DOHH2 (cell line): ENCODE measurements around the gene SLC26A3.

Experiments used
- H3F3A ChIP-seq: fragments of 200-600 bp; sonication (generic), shearing (Covaris generic); 2 replicates; pipeline ENCODE4 v1.6.0; 2016; ENCODE audit warnings: antibody characterized with exemption, mild to moderate bottlenecking; ENCODE audit not compliant: control insufficient read depth, insufficient read depth
- H3K27ac ChIP-seq: fragments of 200-600 bp; sonication (generic); 2 replicates; pipeline ENCODE4 v1.5.1; 2014; ENCODE audit warnings: low read depth, mild to moderate bottlenecking, low read length, moderate library complexity
- H3K27me3 ChIP-seq: fragments of 200-600 bp; sonication (generic); 2 replicates; pipeline ENCODE4 v1.6.1; 2014; ENCODE audit warnings: mild to moderate bottlenecking, low read length, mixed read lengths; ENCODE audit not compliant: control insufficient read depth
- H3K36me3 ChIP-seq: fragments of 200-600 bp; sonication (generic); 2 replicates; pipeline ENCODE4 v1.6.1; 2014; ENCODE audit warnings: mild to moderate bottlenecking, low read length, moderate library complexity, mixed read lengths; ENCODE audit not compliant: control insufficient read depth
- H3K4me1 ChIP-seq: fragments of 200-600 bp; sonication (generic); 2 replicates; pipeline ENCODE4 v1.6.1; 2014; ENCODE audit warnings: mild to moderate bottlenecking, low read length, mixed read lengths; ENCODE audit not compliant: control insufficient read depth
- H3K4me2 ChIP-seq: fragments of 200-600 bp; sonication (generic); 2 replicates; pipeline ENCODE4 v1.6.0; 2014; ENCODE audit warnings: mild to moderate bottlenecking, low read length, moderate library complexity
- H3K4me3 ChIP-seq: fragments of 200-600 bp; sonication (generic); 2 replicates; pipeline ENCODE4 v1.5.1; 2014; ENCODE audit warnings: mild to moderate bottlenecking, low read length, mixed read lengths
- H3K79me2 ChIP-seq: fragments of 200-600 bp; sonication (generic); 2 replicates; pipeline ENCODE4 v1.6.1; 2014; ENCODE audit warnings: mild to moderate bottlenecking, low read length, mixed read lengths; ENCODE audit not compliant: control insufficient read depth
- H3K9me2 ChIP-seq: fragments of 200-600 bp; sonication (generic); replicated peaks from 2 replicates; pipeline ENCODE4 v1.6.1; 2014; ENCODE audit warnings: mild to moderate bottlenecking, low read length, mixed read lengths; ENCODE audit not compliant: control insufficient read depth
- H3K9me3 ChIP-seq: fragments of 200-600 bp; sonication (generic); 2 replicates; pipeline ENCODE4 v1.6.1; 2014; ENCODE audit warnings: antibody characterized with exemption, low read length, mixed read lengths; ENCODE audit not compliant: control insufficient read depth, insufficient read depth
- H4K20me1 ChIP-seq: fragments of 200-600 bp; sonication (generic); 2 replicates; pipeline ENCODE4 v1.6.0; 2014; ENCODE audit warnings: low read depth, mild to moderate bottlenecking, antibody characterized with exemption, low read length, moderate library complexity; ENCODE audit not compliant: control insufficient read depth, insufficient read depth
- CTCF ChIP-seq: fragments of 200-600 bp; sonication (generic); IDR thresholded peaks from one replicate; pipeline ENCODE4 v1.5.1; 2014; ENCODE audit warnings: antibody characterized with exemption, mild to moderate bottlenecking, low read depth, low read length; ENCODE audit not compliant: poor library complexity, severe bottlenecking
- EZH2phosphoT487 ChIP-seq: fragments of 200-600 bp; sonication (generic); IDR thresholded peaks from 2 replicates; pipeline ENCODE4 v1.6.1; 2017; ENCODE audit warnings: borderline replicate concordance, mild to moderate bottlenecking, antibody characterized with exemption, low read length, moderate library complexity, mixed read lengths

Gene SLC26A3

GRCh38 chr7:107777702-107778101, 25.3 kb downstream of the SLC26A3 start:
- Histone ChIP-seq H3K79me2 (no peaks in the 10 kb centered on the region), H3K4me1 (no peaks in the 10 kb centered on the region), H3K27me3 (peaks cover 18% of the 10 kb centered on the region), H4K20me1 (no peaks in the 10 kb centered on the region), H3K4me2 (no peak overlapping the region), H3K9me3 (no peaks in the 10 kb centered on the region), H3K9me2 (no peaks in the 10 kb centered on the region), H3K36me3 (no peaks in the 10 kb centered on the region), H3K27ac (no peak overlapping the region), H3K4me3 (no peak overlapping the region), H3F3A (no peaks in the 10 kb centered on the region)
- TF ChIP-seq EZH2phosphoT487 (no peak), CTCF (no peak)

- H3K36me3 ChIP-seq = no peaks in the 10 kb centered on the region
- no peaks in the 10 kb centered on the region for H3K9me3 ChIP-seq
- no peak for TF ChIP-seq EZH2phosphoT487
- no peak for TF ChIP-seq CTCF
- H3K27me3 ChIP-seq = peaks cover 21% of the 10 kb centered on the region
- H4K20me1 ChIP-seq = no peaks in the 10 kb centered on the region
- H3K4me1 ChIP-seq = no peaks in the 10 kb centered on the region
- no peak overlapping the region for H3K27ac ChIP-seq
- H3K9me2 ChIP-seq = no peaks in the 10 kb centered on the region
- H3K4me3 ChIP-seq = no peak overlapping the region
- no peak overlapping the region for H3K4me2 ChIP-seq
- no peaks in the 10 kb centered on the region for H3F3A ChIP-seq
- no peaks in the 10 kb centered on the region for H3K79me2 ChIP-seq
Observed at GRCh38 chr7:107773027-107773426, 30.0 kb downstream of the SLC26A3 start.

- Histone ChIP-seq H3K27ac (no peak overlapping the region), H4K20me1 (no peaks in the 10 kb centered on the region), H3K36me3 (no peaks in the 10 kb centered on the region)
Observed at GRCh38 chr7:107768263-107768662, 34.8 kb downstream of the SLC26A3 start.

More at GRCh38 chr7:107768263-107768662, 34.8 kb downstream of the SLC26A3 start:
- peaks cover 9% of the 10 kb centered on the region; the same call in 1 of the 2 replicates for H3F3A ChIP-seq
- no peaks in the 10 kb centered on the region for H3K9me3 ChIP-seq
- H3K79me2 ChIP-seq = no peaks in the 10 kb centered on the region
- H3K9me2 ChIP-seq = no peaks in the 10 kb centered on the region
- H3K4me2 ChIP-seq = no peak overlapping the region
- TF ChIP-seq EZH2phosphoT487 = no peak
- no peak for TF ChIP-seq CTCF
- no peak overlapping the region for H3K4me3 ChIP-seq
- H3K4me1 ChIP-seq = no peaks in the 10 kb centered on the region
- H3K27me3 ChIP-seq = peaks cover 16% of the 10 kb centered on the region
